GM18907 (cell line): ENCODE measurements around the gene CDH11.

Experiments
- ATAC-seq: cut with Tn5 transposase; IDR thresholded peaks from one replicate; pipeline ENCODE4 v1.9.1; 2021; ENCODE audit warnings: mild to moderate bottlenecking, moderate library complexity; ENCODE audit not compliant: unreplicated experiment

The CDH11 gene

GRCh38 chr16:65071433-65072311, 50.2 kb downstream of the CDH11 start:
- no peak for ATAC-seq

GRCh38 chr16:65070831-65071432, 50.9 kb downstream of the CDH11 start:
- ATAC-seq, result no peak

GRCh38 chr16:65069766-65070165, 52.1 kb downstream of the CDH11 start:
- no peak for ATAC-seq

- ATAC-seq, result no peak
These were observed 52.8 kb downstream of the CDH11 start for GRCh38 chr16:65069065-65069464.

- ATAC-seq, result no peak
These were observed 53.6 kb downstream of the CDH11 start for GRCh38 chr16:65068151-65068740.

GRCh38 chr16:65066651-65067050, 55.2 kb downstream of the CDH11 start:
- no peak for ATAC-seq

GRCh38 chr16:65065031-65065430, 56.8 kb downstream of the CDH11 start:
- no peak for ATAC-seq

GRCh38 chr16:65064131-65064530, 57.7 kb downstream of the CDH11 start:
- no peak for ATAC-seq

GRCh38 chr16:65062736-65063583, 58.9 kb downstream of the CDH11 start:
- no peak for ATAC-seq

GRCh38 chr16:65061935-65062518, 59.8 kb downstream of the CDH11 start:
- no peak for ATAC-seq

GRCh38 chr16:65061263-65061662, 60.6 kb downstream of the CDH11 start:
- ATAC-seq, result no peak

GRCh38 chr16:65059406-65059980, 62.4 kb downstream of the CDH11 start:
- ATAC-seq, result no peak

GRCh38 chr16:65057184-65057583, 64.7 kb downstream of the CDH11 start:
- no peak for ATAC-seq

- ATAC-seq, result no peak
These were observed 67.4 kb downstream of the CDH11 start for GRCh38 chr16:65054457-65054856.

- no peak for ATAC-seq
These were observed 72.2 kb downstream of the CDH11 start for GRCh38 chr16:65049679-65050078.

GRCh38 chr16:65045961-65046360, 75.9 kb downstream of the CDH11 start:
- no peak for ATAC-seq

- no peak for ATAC-seq
These were observed 77.0 kb downstream of the CDH11 start for GRCh38 chr16:65044873-65045272.

- no peak for ATAC-seq
These were observed 77.8 kb downstream of the CDH11 start for GRCh38 chr16:65044026-65044425.

GRCh38 chr16:65042438-65043365, 79.2 kb downstream of the CDH11 start:
- no peak for ATAC-seq
